Endothelial cell of umbilical vein (primary cell): ENCODE data around the gene THSD7B. TPM values are rescaled to one million over a fixed set of nuclear protein-coding genes. Genes with fewer than 3 reads are reported as not detected.

ENCODE experiments used
- BruUV-seq: library from RNA; stranded (reverse); fragments of 400-500 nt; replicated peaks from 2 replicates; lab custom pipeline; 2021; lab: Mats Ljungman, UMichigan
- CTCF ChIA-PET: fragments of 300-600, 350-600 bp; sonication (Branson Sonifier 250); formaldehyde crosslinking; loops from one replicate; lab custom pipeline; 2021; ENCODE audit warnings: antibody characterized with exemption, inconsistent platforms; lab: Charles Lee
- POLR2A ChIA-PET: fragments of 300-600, 350-600 bp; sonication (Branson Sonifier 250); formaldehyde crosslinking; loops from one replicate; lab custom pipeline; 2021; ENCODE audit warnings: antibody characterized with exemption, inconsistent platforms; lab: Charles Lee
- DNase-seq: peaks from one replicate; pipeline ENCODE4 v3.0.0-alpha.2; 2011; ENCODE audit warnings: low read depth, low spot score
- FAIRE-seq: peaks from 2 replicates; lab custom pipeline; 2011; peaks lifted over from hg19 to GRCh38; lab: Jason Lieb, UNC
- H2AFZ ChIP-seq: 2 replicates; pipeline ENCODE4 v1.6.0; 2012; ENCODE audit warnings: low read depth, low read length, control low read depth, inconsistent platforms
- H3K27ac ChIP-seq: 2 replicates; pipeline ENCODE4 v1.5.1; 2011; ENCODE audit warnings: low read depth, mild to moderate bottlenecking, control low read depth, low read length, moderate library complexity; ENCODE audit not compliant: insufficient read depth
- H3K27me3 ChIP-seq, 2 experiments: 2 replicates each; pipeline versions ENCODE4 v1.6.0 to v1.6.1; 2011; ENCODE audit warnings: low read length in 2 of 2, mixed read lengths in 1 of 2; ENCODE audit not compliant: control insufficient read depth in 2 of 2, insufficient read depth in 2 of 2
- H3K36me3 ChIP-seq, 2 experiments: 2 replicates in 1 of 2; 3 replicates in 1 of 2; pipeline ENCODE4 v1.5.1; 2011; ENCODE audit warnings: low read length in 2 of 2, mild to moderate bottlenecking in 1 of 2, moderate library complexity in 1 of 2; ENCODE audit not compliant: control insufficient read depth in 2 of 2, insufficient read depth in 2 of 2; ENCODE audit errors: extremely low read depth in 1 of 2
- H3K4me1 ChIP-seq: 3 replicates; pipeline ENCODE4 v1.5.1; 2011; ENCODE audit warnings: mild to moderate bottlenecking, low read length; ENCODE audit not compliant: control insufficient read depth, insufficient read depth; ENCODE audit errors: extremely low read depth
- H3K4me2 ChIP-seq: 2 replicates; pipeline ENCODE4 v1.6.1; 2011; ENCODE audit warnings: low read length, control low read depth, mixed read lengths; ENCODE audit not compliant: insufficient read depth
- H3K4me3 ChIP-seq, 3 experiments: fragments of 200-600 bp in 1 of 3; sonication (generic), shearing (Covaris generic) in 1 of 3; replicated peaks in 1 of 3; 2 replicates each; pipeline ENCODE4 v1.5.1; 2011 to 2016; ENCODE audit warnings: control low read depth in 3 of 3, low read length in 3 of 3, mild to moderate bottlenecking in 2 of 3, inconsistent platforms in 1 of 3, low read depth in 1 of 3, moderate library complexity in 1 of 3; ENCODE audit not compliant: insufficient read depth in 1 of 3
- H3K79me2 ChIP-seq: 2 replicates; pipeline ENCODE4 v1.6.0; 2012; ENCODE audit warnings: low read length, inconsistent platforms; ENCODE audit not compliant: control insufficient read depth, insufficient read depth
- H3K9ac ChIP-seq: replicated peaks from 2 replicates; pipeline ENCODE3; 2011; ENCODE audit warnings: low read length, control low read depth; ENCODE audit not compliant: insufficient read depth; ENCODE audit errors: extremely low read depth
- H3K9me1 ChIP-seq: replicated peaks from 3 replicates; pipeline ENCODE4 v1.6.0; 2011; ENCODE audit warnings: mild to moderate bottlenecking, low read length; ENCODE audit not compliant: control insufficient read depth, insufficient read depth; ENCODE audit errors: extremely low read depth
- H3K9me3 ChIP-seq: replicated peaks from 2 replicates; pipeline ENCODE4 v1.5.1; 2012; ENCODE audit warnings: low read length, inconsistent platforms; ENCODE audit not compliant: control insufficient read depth, insufficient read depth
- H4K20me1 ChIP-seq: replicated peaks from 2 replicates; pipeline ENCODE3; 2011; ENCODE audit warnings: mild to moderate bottlenecking, low read length; ENCODE audit not compliant: control insufficient read depth, insufficient read depth; ENCODE audit errors: extremely low read depth
- EZH2 ChIP-seq: IDR thresholded peaks from 2 replicates; pipeline ENCODE4 v1.6.1; 2012; ENCODE audit warnings: borderline replicate concordance, low read depth, mild to moderate bottlenecking, moderate library complexity, low read length, inconsistent platforms; ENCODE audit not compliant: severe bottlenecking
- FOS ChIP-seq: IDR thresholded peaks from 2 replicates; pipeline ENCODE4 v1.6.1; 2011; ENCODE audit warnings: mild to moderate bottlenecking, low read length, moderate library complexity, borderline replicate concordance; ENCODE audit not compliant: insufficient read depth
- GATA2 ChIP-seq: IDR thresholded peaks from 2 replicates; pipeline ENCODE4 v1.7.0; 2011; ENCODE audit warnings: low read depth, mild to moderate bottlenecking, moderate library complexity, mixed read lengths, low read length; ENCODE audit not compliant: insufficient read length, insufficient read depth
- POLR2A ChIP-seq: IDR thresholded peaks from 2 replicates; pipeline ENCODE4 v1.6.1; 2012; ENCODE audit warnings: low read depth, mild to moderate bottlenecking, control low read depth, low read length
- POLR2AphosphoS5 ChIP-seq: IDR thresholded peaks from 2 replicates; pipeline ENCODE4 v1.6.1; 2012; ENCODE audit warnings: low read depth, mild to moderate bottlenecking, control low read depth, low read length, moderate library complexity; ENCODE audit not compliant: insufficient read depth
- dilution Hi-C: fragments of 300-500 bp; cut with MboI; formaldehyde crosslinking; loops from one replicate; pipeline ENCODE4 v1.15.0; 2019; ENCODE audit warnings: low sequenced_read_pairs; ENCODE audit not compliant: extremely low pct_ligation_motif_present
- intact Hi-C: fragments of 100-400 bp; cut with micrococcal nuclease; formaldehyde crosslinking; loops from one replicate; pipeline ENCODE4 v1.10.0; 2022
- polyA plus RNA-seq, 4 experiments: library from polyadenylated mRNA; depleted of rRNA in 3 of 4; stranded (reverse) in 3 of 4; unstranded in 1 of 4; fragments of >200 nt; gene quantifications; 2 replicates each; pipeline versions ENCODE4 v1.2.1 to v1.2.3, GENCODE V29; 2011 to 2012; ENCODE audit warnings: missing spikeins in 1 of 4
- total RNA-seq: library from RNA; stranded (reverse); gene quantifications from 2 replicates; pipeline ENCODE4 v1.2.3, GENCODE V29; 2021
- TF ChIP-seq, protein P1 (sequence below): IDR thresholded peaks from 2 replicates; pipeline ENCODE4 v1.6.1; 2011; ENCODE audit not compliant: insufficient read depth, insufficient read length

THSD7B gene
- total and polyA plus RNA-seq, 2 donors (not counting 3 experiments of a cell fraction or from before 2014, with no cell fraction given) = 0.04 TPM; not detected in 1

DNA sequence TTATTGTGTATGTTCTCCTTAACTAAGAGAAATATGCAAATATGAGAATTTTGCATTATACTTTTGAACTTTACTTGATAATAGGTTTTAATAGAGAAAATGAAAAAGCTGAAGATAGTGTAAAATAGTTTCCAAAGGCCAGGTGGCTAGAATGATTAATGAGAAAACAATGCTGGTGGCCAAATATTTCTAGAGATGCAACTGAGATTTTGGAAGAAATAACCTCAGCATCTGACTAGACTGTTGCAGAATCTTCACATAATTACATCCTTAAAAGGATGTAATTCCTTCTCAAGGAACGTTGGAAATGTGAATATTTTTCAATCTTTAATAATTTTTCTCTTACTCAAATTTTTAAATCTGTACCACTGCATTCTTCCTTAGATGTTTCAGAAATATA is 434.4 kb downstream of the THSD7B start:
- no TSS peak for BruUV-seq

DNA sequence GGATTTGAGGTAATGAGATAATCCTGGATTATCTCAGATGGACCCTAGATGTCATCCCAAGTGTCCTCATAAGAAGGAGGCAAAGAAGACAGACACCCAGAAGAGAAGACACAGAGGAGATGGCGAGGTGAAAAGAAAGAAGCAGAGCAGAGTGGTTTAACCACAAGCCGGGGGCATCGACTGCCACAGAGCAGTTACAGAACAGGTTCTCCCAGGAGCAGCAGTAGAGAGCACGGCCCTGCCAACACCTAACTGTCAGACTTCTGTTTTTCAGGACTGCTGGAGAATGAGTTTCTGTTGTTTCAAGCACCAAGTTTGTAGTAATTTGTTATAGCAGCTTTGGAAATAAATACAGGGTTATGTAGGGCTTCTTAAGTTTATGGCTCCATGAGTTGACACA is 437.0 kb downstream of the THSD7B start:
- Histone ChIP-seq H2AFZ (no peak overlapping the region), H3K36me3 (no peaks in the 10 kb centered on the region), H3K27ac (no peak overlapping the region), H3K4me1 (no peaks in the 10 kb centered on the region), H4K20me1 (no peaks in the 10 kb centered on the region), H3K79me2 (no peaks in the 10 kb centered on the region), H3K9me3 (no peaks in the 10 kb centered on the region), H3K4me3 (no peak overlapping the region), H3K27me3 (no peaks in the 10 kb centered on the region), H3K9me1 (no peaks in the 10 kb centered on the region), H3K4me2 (no peak overlapping the region), H3K9ac (no peak overlapping the region)
- TF ChIP-seq, protein P1, sequence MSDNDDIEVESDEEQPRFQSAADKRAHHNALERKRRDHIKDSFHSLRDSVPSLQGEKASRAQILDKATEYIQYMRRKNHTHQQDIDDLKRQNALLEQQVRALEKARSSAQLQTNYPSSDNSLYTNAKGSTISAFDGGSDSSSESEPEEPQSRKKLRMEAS = no peak
- TF ChIP-seq POLR2AphosphoS5 (no peak), FOS (no peak), EZH2 (no peak), GATA2 (no peak)
- no peak for FAIRE-seq
- no peak for DNase-seq
- dilution Hi-C loops = no loop called here
- no TSS peak for BruUV-seq
- CTCF ChIA-PET = no interaction called here
- intact Hi-C loops = no loop called here
- POLR2A ChIA-PET = no interaction called here

More for the DNA sequence above, 434.4 kb downstream of the THSD7B start:
- intact Hi-C loops = no loop called here
- DNase-seq = no peak
- no peak overlapping the region for H3K4me2 ChIP-seq
- ChIA-PET CTCF (no interaction called here), POLR2A (no interaction called here)
- dilution Hi-C loops = no loop called here
- no peak overlapping the region for H3K9ac ChIP-seq
- H3K4me3 ChIP-seq = no peak overlapping the region
- no peaks in the 10 kb centered on the region for H3K4me1 ChIP-seq
- H3K79me2 ChIP-seq = no peaks in the 10 kb centered on the region
- no peaks in the 10 kb centered on the region for H4K20me1 ChIP-seq
- no peak for FAIRE-seq
- TF ChIP-seq POLR2AphosphoS5 (no peak), POLR2A (no peak)
- no peaks in the 10 kb centered on the region for H3K36me3 ChIP-seq
- H3K27me3 ChIP-seq = no peaks in the 10 kb centered on the region
- no peak overlapping the region for H3K27ac ChIP-seq
- no peaks in the 10 kb centered on the region for H3K9me3 ChIP-seq
- H3K9me1 ChIP-seq = no peaks in the 10 kb centered on the region
- H2AFZ ChIP-seq = no peak overlapping the region
